IgD-negative memory B cell (primary cell): ENCODE data around the gene PROB1. TPM values are rescaled to one million over a fixed set of nuclear protein-coding genes. Genes with fewer than 3 reads are reported as not detected.

Experiments
- H3K27ac Mint-ChIP-seq, 3 donors: one replicate each; pipeline ENCODE4 v1.8.0; 2020 to 2022; ENCODE audit warnings: mild to moderate bottlenecking in 3 of 3, mixed read lengths in 3 of 3, moderate library complexity in 1 of 3
- H3K27me3 Mint-ChIP-seq: one replicate; pipeline ENCODE4 v1.8.0; 2021; ENCODE audit warnings: mixed read lengths
- H3K36me3 Mint-ChIP-seq: one replicate; pipeline ENCODE4 v1.8.0; 2020; ENCODE audit warnings: mild to moderate bottlenecking, mixed read lengths
- H3K4me1 Mint-ChIP-seq, 3 donors: one replicate each; pipeline ENCODE4 v1.8.0; 2020 to 2022; ENCODE audit warnings: mixed read lengths in 3 of 3, mild to moderate bottlenecking in 1 of 3
- H3K4me3 Mint-ChIP-seq, 4 donors: one replicate each; pipeline ENCODE4 v1.8.0; 2020 to 2022; ENCODE audit warnings: mild to moderate bottlenecking in 4 of 4, mixed read lengths in 4 of 4, moderate library complexity in 3 of 4
- H3K9me3 Mint-ChIP-seq, 3 donors: one replicate each; pipeline ENCODE4 v1.8.0; 2020 to 2021; ENCODE audit warnings: mixed read lengths in 3 of 3, mild to moderate bottlenecking in 1 of 3
- polyA plus RNA-seq: library from polyadenylated mRNA; unstranded; fragments of 300-500 nt; fragmentation: Illumina TruSeq; gene quantifications from one replicate; pipeline ENCODE4 v1.2.3, GENCODE V29; 2021

PROB1 gene
- polyA plus RNA-seq, 1 donor from 2014 or later: 1.5 TPM

- Mint-ChIP-seq H3K27me3 (no peaks in the 10 kb centered on the region), H3K36me3 (no peaks in the 10 kb centered on the region), H3K9me3 (no peaks in the 10 kb centered on the region), H3K27ac (peak overlapping the region in 1 of 3 donors; percentile 16), H3K4me1 (peaks cover 27 to 42% (median 40%) of the 10 kb centered on the region in 3 donors), H3K4me3 (no peak overlapping the region)
These were observed 12.1 kb downstream of the PROB1 start for GRCh38 chr5:139382807-139383206.

DNA sequence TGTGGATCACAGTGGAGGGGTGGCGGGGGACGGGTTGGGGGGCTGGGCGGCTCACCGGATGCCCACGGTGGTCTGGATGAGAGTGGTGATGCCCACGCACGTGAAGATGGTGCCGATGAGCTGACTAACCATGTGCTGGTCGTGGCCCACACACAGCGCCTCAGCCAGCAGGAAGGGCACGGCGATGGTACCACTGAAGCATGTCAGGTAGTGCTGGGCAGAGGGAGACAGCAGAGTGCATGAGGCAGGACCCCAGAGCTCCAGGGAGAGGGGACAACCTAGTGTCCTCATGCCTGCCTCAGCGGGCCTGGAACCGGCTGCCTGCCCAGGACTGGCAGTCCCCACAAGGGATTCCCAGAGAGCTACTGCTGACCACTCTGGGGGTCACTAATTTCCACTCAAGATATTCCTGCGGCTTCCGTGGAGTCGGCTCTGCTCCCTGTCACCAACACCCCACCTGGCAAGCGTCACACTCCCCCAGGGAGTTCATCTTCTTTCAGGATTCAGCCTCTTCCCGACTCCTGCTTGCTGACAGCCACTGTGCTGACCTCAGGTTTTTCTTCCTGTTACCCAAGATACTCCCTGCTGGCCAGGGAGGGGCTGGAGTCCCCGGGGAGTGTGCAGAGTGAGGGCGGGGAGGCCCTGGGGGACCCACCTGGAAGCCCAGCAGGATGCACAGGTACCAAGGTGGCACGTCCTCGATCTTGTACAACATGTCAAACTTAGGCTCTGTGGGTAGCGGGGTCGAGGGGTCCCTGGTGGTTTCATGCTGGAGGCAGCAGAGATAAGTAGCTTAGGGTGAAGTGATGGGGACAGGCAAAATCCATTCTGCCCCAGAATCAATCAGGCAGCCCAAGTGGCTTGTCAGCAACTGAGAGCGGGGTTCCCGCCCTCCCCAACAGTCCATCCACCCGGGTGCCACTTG lies 12.8 kb downstream of the PROB1 start:
- Mint-ChIP-seq H3K27ac (peak overlapping the region in 1 of 3 donors; percentile 16), H3K36me3 (peaks cover 1% of the 10 kb centered on the region), H3K27me3 (no peaks in the 10 kb centered on the region), H3K4me3 (peak overlapping the region in 3 of 4 donors; percentile 12 to 70 (median 33)), H3K4me1 (peaks cover 27 to 42% (median 40%) of the 10 kb centered on the region in 3 donors), H3K9me3 (no peaks in the 10 kb centered on the region)

DNA sequence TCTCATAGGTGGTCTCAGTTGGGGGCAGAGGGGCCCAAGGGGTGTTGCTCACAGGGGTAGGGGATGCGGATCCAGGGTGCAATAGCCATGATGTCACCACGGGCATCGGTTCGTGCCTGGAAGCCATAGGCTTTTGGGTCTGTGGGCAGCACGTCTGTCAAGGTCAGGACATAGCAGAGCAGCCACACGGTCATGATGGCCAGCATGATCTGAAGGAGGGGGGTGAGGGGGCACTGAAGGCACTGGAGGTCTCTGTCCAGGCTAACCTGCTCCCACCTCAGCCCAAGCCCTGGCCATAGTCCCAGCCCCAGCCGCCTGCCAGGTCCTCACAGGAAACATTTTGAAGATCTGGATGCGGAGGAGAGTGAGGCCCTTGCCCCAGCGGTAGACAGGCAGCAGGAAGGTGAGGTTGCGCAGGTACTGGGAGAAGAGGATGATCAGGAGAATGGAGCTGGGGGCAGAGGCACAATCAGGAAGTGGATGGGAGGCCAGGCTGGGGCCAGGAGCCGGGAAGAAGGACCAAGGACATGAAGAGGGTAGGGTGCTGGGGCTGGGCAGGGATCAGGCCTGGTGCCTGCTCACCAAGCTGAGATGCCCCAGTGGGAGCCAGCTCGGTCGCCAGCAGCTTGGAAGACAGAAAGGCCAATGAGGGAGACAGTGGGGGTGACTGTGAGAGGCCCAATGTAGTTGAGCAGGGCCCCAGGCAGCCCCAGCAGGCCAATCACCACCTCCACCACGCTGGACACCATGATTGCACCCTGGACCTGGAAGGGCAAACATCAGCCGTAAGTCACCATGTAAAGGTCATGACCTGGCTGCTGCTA lies 15.1 kb downstream of the PROB1 start:
- Mint-ChIP-seq H3K4me1 (peaks cover 18 to 22% (median 22%) of the 10 kb centered on the region in 3 donors), H3K36me3 (peaks cover 2% of the 10 kb centered on the region), H3K9me3 (no peaks in the 10 kb centered on the region), H3K4me3 (no peak overlapping the region), H3K27ac (peak overlapping the region in 1 of 3 donors; percentile 42), H3K27me3 (no peaks in the 10 kb centered on the region)

DNA sequence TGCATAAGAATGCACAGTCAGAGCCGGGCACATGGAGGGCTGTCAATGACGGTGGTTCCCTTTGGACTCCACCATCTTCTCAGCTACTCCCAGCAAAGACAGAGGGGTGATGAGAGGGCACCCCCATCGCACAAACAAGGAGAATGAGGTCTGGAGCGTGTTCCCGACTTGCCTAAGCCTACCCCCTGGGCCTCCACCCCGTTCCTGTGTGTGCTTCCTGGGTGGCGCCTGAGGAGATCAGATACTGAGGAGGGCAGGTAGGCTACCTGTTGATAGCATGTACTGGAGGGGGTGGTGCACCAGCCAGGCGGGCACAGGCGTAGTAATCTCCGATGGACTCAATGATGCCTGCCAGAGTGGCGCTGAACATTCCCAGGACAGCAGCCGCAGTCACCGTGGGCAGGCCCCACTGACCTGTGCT lies 16.0 kb downstream of the PROB1 start:
- Mint-ChIP-seq H3K27ac (no peak overlapping the region), H3K36me3 (peaks cover 2% of the 10 kb centered on the region), H3K27me3 (no peaks in the 10 kb centered on the region)

GRCh38 chr5:139378101-139378825 lies 16.6 kb downstream of the PROB1 start:
- no peaks in the 10 kb centered on the region for H3K27me3 Mint-ChIP-seq
- no peaks in the 10 kb centered on the region for H3K9me3 Mint-ChIP-seq
- no peak overlapping the region for H3K4me3 Mint-ChIP-seq
- no peak overlapping the region for H3K27ac Mint-ChIP-seq
- peaks cover 10 to 12% (median 11%) of the 10 kb centered on the region in 3 donors for H3K4me1 Mint-ChIP-seq
- H3K36me3 Mint-ChIP-seq: peaks cover 3% of the 10 kb centered on the region

More for the DNA sequence above, 16.0 kb downstream of the PROB1 start:
- Mint-ChIP-seq H3K9me3 (no peaks in the 10 kb centered on the region), H3K4me1 (peaks cover 11 to 17% (median 16%) of the 10 kb centered on the region in 3 donors), H3K4me3 (no peak overlapping the region)

- H3K27me3 Mint-ChIP-seq: no peaks in the 10 kb centered on the region
- H3K36me3 Mint-ChIP-seq: peaks cover 3% of the 10 kb centered on the region
- H3K4me3 Mint-ChIP-seq: no peak overlapping the region
- no peak overlapping the region for H3K27ac Mint-ChIP-seq
- H3K4me1 Mint-ChIP-seq: peaks cover 4 to 7% (median 7%) of the 10 kb centered on the region in 3 donors
- no peaks in the 10 kb centered on the region for H3K9me3 Mint-ChIP-seq
These were observed 17.7 kb downstream of the PROB1 start for GRCh38 chr5:139377226-139377625.

GRCh38 chr5:139376364-139376763 lies 18.5 kb downstream of the PROB1 start:
- H3K36me3 Mint-ChIP-seq: peaks cover 3% of the 10 kb centered on the region
- H3K9me3 Mint-ChIP-seq: no peaks in the 10 kb centered on the region
- H3K4me1 Mint-ChIP-seq: peaks cover 2 to 4% (median 2%) of the 10 kb centered on the region in 3 donors
- H3K4me3 Mint-ChIP-seq: no peak overlapping the region
- H3K27me3 Mint-ChIP-seq: no peaks in the 10 kb centered on the region
- H3K27ac Mint-ChIP-seq: no peak overlapping the region

DNA sequence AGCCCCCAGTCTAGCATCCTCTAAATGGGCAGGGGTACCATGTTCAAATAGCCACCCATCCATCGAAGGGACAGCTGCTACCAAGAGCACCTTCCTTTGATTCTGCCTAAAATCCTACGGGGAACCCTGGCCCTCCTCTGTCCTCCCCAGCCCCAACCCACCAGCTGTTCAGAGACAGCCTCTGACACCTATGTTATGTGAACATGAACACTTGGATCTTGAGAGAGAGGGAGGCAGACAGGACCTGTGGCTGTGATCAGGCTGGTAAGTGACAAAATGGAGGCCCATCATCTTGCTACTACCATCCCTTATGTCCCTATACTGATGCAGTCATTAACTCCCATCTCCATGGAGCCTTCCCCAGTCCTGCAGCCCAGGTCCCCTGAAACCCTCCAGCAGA lies 20.0 kb downstream of the PROB1 start:
- Mint-ChIP-seq H3K27me3 (no peaks in the 10 kb centered on the region), H3K36me3 (peaks cover 5% of the 10 kb centered on the region), H3K27ac (no peak overlapping the region), H3K4me1 (peaks cover 2 to 5% (median 4%) of the 10 kb centered on the region in 3 donors), H3K9me3 (no peaks in the 10 kb centered on the region), H3K4me3 (no peak overlapping the region)

DNA sequence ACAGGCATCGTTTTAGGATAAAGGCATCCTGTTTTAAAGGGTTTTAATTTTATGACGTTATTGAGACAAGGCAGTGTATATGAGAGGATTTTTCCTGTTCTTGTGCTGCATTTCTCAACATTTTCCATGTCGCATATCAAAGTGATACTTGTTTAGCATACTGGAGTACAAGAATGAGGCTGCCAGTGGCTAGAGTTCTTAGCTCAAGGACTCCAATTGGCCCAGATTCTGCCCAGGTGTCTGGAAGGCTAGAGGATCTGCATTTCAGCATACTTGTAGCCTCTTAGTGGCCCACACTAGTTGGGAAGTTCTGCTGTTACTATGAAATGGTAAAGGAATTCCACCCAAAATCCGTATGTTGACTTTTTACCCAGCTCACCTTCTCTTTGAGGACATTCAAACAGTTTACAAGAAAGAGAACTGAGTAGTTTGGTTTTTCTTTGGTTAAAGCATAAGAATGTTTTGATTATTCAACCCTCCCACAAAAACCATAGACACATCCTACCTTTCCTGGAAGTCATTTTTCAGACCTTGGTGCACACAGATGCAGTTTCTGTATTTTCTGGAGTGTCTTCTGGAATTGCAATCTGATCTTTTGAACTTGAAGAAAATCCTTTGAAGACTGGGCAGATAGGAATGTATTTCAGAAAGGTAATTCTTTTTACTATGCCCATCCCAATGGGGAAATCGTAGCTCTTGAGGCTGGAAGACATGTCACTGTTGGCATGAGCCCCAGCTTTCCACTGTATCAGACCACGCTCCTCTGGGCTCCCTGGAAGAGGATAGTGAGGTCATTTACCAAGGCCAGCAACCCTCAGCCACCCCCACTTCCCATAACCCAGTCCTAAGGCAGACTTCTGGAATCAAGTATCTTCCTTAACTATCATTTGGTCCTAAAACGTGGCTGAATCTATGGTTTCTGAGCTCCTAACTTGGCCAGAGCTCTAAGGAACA lies 23.1 kb downstream of the PROB1 start:
- no peaks in the 10 kb centered on the region for H3K9me3 Mint-ChIP-seq
- H3K27me3 Mint-ChIP-seq: no peaks in the 10 kb centered on the region
- H3K27ac Mint-ChIP-seq: no peak overlapping the region
- peaks cover 0 to 3% (median 1%) of the 10 kb centered on the region in 3 donors for H3K4me1 Mint-ChIP-seq
- peaks cover 6% of the 10 kb centered on the region for H3K36me3 Mint-ChIP-seq
- no peak overlapping the region for H3K4me3 Mint-ChIP-seq

DNA sequence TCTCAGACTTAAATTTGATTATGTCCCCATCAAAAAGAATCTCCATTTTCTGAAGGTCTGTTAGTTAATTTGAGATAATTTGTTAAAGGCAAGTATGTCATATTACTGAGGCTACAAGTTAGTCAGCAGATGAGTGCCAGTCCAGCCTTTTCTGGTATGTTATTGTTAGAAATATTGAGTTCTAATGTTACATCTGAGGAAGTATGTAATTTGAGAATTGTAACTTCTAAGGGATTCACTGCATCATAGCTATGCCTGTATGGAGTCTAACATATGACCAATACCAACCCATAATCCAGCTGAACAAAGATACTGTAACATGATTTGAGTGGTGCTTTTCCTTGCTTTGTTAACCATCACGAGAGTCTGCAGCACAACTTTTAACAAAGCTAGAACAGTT lies 25.7 kb downstream of the PROB1 start:
- Mint-ChIP-seq H3K4me3 (no peak overlapping the region), H3K27me3 (no peaks in the 10 kb centered on the region), H3K4me1 (peaks cover 0 to 3% (median 1%) of the 10 kb centered on the region in 3 donors), H3K27ac (no peak overlapping the region), H3K36me3 (peaks cover 6% of the 10 kb centered on the region), H3K9me3 (no peaks in the 10 kb centered on the region)

- peaks cover 0 to 6% (median 1%) of the 10 kb centered on the region in 3 donors for H3K4me1 Mint-ChIP-seq
- H3K27ac Mint-ChIP-seq: peak overlapping the region in 1 of 3 donors; percentile 55
- H3K27me3 Mint-ChIP-seq: no peaks in the 10 kb centered on the region
- H3K9me3 Mint-ChIP-seq: no peaks in the 10 kb centered on the region
- peaks cover 6% of the 10 kb centered on the region for H3K36me3 Mint-ChIP-seq
- no peak overlapping the region for H3K4me3 Mint-ChIP-seq
These were observed 26.3 kb downstream of the PROB1 start for GRCh38 chr5:139368613-139369012.

GRCh38 chr5:139364466-139364865 lies 30.4 kb downstream of the PROB1 start:
- peaks cover 2% of the 10 kb centered on the region for H3K36me3 Mint-ChIP-seq
- no peaks in the 10 kb centered on the region for H3K27me3 Mint-ChIP-seq
- H3K4me1 Mint-ChIP-seq: peaks cover 4 to 7% (median 4%) of the 10 kb centered on the region in 3 donors
- peak overlapping the region in 1 of 3 donors; percentile 41 for H3K27ac Mint-ChIP-seq
- H3K4me3 Mint-ChIP-seq: no peak overlapping the region
- no peaks in the 10 kb centered on the region for H3K9me3 Mint-ChIP-seq

GRCh38 chr5:139363937-139364336 lies 31.0 kb downstream of the PROB1 start:
- Mint-ChIP-seq H3K36me3 (peaks cover 2% of the 10 kb centered on the region), H3K4me3 (no peak overlapping the region), H3K9me3 (no peaks in the 10 kb centered on the region), H3K27me3 (no peaks in the 10 kb centered on the region), H3K4me1 (peaks cover 4 to 7% (median 4%) of the 10 kb centered on the region in 3 donors), H3K27ac (peak overlapping the region in 1 of 3 donors; percentile 80)
